ENCODE results near the gene THNSL1. TPM values are rescaled to one million over a fixed set of nuclear protein-coding genes. Genes with fewer than 3 reads are reported as not detected.

THNSL1 gene
- total RNA-seq, 1 donor from 2014 or later = 3.2 TPM

DNA sequence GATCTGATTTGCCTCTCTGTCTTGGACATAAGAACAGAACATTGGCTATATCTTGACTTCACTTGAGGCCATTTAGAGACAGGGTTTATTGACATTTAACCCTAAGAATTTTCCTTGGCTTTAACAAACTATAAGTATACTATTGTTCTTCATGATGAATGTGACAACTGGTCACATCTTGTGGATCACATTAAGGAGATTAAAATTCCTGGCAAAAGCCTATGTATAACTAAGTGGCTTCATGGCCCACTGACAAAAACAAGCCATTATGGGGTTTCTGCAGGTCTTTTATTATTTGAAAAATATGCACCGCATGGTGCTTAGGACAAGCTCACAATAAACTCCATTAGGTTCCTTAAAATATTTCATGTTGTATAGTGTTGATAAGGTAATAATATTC is 54.8 kb downstream of the THNSL1 start:
- Histone ChIP-seq H3K4me3 (ENCODE audit: low read depth, low read length) (no peak overlapping the region), H3K27me3 (ENCODE audit: control insufficient read depth, insufficient read depth, low read length) (no peaks in the 10 kb centered on the region), H3K36me3 (ENCODE audit: control insufficient read depth, insufficient read depth, low read length) (no peaks in the 10 kb centered on the region)
- DNase-seq (ENCODE audit: low read depth) = no peak
- TF ChIP-seq, protein P1, sequence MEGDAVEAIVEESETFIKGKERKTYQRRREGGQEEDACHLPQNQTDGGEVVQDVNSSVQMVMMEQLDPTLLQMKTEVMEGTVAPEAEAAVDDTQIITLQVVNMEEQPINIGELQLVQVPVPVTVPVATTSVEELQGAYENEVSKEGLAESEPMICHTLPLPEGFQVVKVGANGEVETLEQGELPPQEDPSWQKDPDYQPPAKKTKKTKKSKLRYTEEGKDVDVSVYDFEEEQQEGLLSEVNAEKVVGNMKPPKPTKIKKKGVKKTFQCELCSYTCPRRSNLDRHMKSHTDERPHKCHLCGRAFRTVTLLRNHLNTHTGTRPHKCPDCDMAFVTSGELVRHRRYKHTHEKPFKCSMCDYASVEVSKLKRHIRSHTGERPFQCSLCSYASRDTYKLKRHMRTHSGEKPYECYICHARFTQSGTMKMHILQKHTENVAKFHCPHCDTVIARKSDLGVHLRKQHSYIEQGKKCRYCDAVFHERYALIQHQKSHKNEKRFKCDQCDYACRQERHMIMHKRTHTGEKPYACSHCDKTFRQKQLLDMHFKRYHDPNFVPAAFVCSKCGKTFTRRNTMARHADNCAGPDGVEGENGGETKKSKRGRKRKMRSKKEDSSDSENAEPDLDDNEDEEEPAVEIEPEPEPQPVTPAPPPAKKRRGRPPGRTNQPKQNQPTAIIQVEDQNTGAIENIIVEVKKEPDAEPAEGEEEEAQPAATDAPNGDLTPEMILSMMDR (IDR thresholded peaks at IDR 0.05; ENCODE audit: insufficient read depth, low read length, poor library complexity, severe bottlenecking) = no peak

DNA sequence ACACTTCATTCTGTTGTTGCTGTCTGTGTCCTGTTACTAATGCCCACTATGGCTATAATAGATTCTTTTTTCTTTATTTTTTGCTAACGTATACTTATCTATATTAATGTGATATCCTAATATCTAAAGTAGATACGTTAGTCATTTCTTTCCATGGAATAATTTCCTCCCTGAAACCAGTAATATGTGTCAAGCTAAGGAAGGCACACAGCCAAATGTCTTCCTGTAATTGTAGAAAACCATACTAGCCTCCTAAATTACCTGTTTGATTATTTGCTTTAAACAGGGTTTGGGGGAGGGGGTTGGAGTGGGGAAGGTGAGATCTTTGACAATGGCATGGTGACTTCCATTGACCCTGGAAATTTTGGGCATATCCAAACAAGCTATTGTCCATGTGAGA is 56.4 kb downstream of the THNSL1 start:
- Histone ChIP-seq H3K4me3 (ENCODE audit: low read depth, low read length) (no peak overlapping the region), H3K27me3 (ENCODE audit: control insufficient read depth, insufficient read depth, low read length) (no peaks in the 10 kb centered on the region), H3K36me3 (ENCODE audit: control insufficient read depth, insufficient read depth, low read length) (no peaks in the 10 kb centered on the region)
- no peak for DNase-seq (ENCODE audit: low read depth)
- TF ChIP-seq, protein P1 (IDR thresholded peaks at IDR 0.05; ENCODE audit: insufficient read depth, low read length, poor library complexity, severe bottlenecking) = no peak

DNA sequence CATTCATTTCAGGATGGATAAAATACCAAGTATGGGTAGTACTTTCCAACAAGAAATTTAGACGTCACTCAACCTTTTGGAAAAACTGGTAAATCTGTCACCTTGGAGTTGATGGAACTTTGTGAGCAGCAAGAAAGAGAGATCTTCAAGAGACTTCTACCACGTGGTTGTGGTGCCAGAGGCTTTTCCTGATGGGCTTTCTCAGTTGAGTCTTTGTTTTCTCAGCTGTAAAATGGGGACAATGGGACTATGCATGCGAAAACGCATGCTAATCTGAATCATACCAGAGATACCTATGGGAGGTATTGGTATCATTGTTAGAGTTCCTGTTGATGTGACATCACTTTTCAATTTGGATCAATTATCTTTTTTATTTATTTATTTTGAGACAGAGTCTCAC is 59.4 kb downstream of the THNSL1 start:
- H3K4me3 ChIP-seq (ENCODE audit: low read depth, low read length) = no peak overlapping the region
- TF ChIP-seq, protein P1 (IDR thresholded peaks at IDR 0.05; ENCODE audit: insufficient read depth, low read length, poor library complexity, severe bottlenecking) = no peak
- DNase-seq (ENCODE audit: low read depth) = no peak
- H3K36me3 ChIP-seq (ENCODE audit: control insufficient read depth, insufficient read depth, low read length) = no peaks in the 10 kb centered on the region
- H3K27me3 ChIP-seq (ENCODE audit: control insufficient read depth, insufficient read depth, low read length) = no peaks in the 10 kb centered on the region

Other genes with a start within 250 kb of the THNSL1 start
- gene PRTFDC1, start 64.0 kb upstream of the THNSL1 start, total RNA-seq = 9.6 and 9.9 TPM in 2 replicates
- 0.34 and 4.6 TPM in 2 replicates for gene ENKUR, start 454 bp upstream of the THNSL1 start, total RNA-seq
- gene GPR158, start 158.4 kb downstream of the THNSL1 start, total RNA-seq = not detected in 2 replicates